ENCODE data around the gene RTL1. TPM values are rescaled to one million over a fixed set of nuclear protein-coding genes. Genes with fewer than 3 reads are reported as not detected.

RTL1 gene
- polyA plus RNA-seq, 1 of the 3 experiments (the other 2 are of a cell fraction), result 0.07 TPM

DNA sequence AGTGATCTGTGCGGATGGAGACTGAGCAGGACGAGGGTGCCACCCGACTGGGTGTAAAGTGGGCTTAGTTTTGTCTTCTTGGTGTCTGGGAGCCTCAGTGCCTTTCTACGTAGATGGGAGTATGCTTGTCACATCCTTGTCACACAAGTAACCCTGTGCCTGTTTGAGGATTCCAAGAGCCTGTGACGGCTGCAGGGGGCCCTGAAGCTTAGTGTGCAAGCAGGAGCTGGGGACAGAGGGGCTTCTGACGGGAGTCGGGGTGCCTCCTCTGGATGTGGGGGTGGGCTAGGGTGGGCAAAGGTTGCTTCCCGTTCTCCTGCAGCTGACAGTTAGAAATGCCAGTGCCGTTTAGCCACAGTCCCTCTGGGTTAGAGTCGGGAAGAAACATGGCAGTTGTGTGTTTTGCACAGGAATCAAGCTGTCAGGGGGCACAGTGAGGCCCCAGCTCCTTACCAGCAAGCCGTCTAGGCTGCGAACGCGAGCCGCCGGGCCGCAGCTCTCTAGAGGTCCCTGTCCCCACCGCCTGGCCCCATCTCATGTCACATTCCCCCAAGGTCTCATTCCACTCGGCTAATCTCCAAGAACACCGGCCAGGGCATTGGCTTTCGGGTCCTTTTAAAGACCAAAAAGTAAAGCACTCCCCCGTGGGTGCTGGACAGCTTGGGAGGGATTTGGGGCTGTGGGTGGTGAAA is 7.0 kb downstream of the RTL1 start:
- H3K27ac ChIP-seq (ENCODE audit: low read depth in 2 of 2, low read length in 1 of 2), result peak overlapping the region in 1 of 2 experiments; percentile 81; a peak in 2 of 4 replicates
- TF ChIP-seq TAF1 (IDR thresholded peaks at IDR 0.05; ENCODE audit: borderline replicate concordance, low read depth, low read length), result no peak
- no peak for TF ChIP-seq POLR2AphosphoS5 (IDR thresholded peaks at IDR 0.05; ENCODE audit: low read depth, low read length)
- TF ChIP-seq, protein P1, sequence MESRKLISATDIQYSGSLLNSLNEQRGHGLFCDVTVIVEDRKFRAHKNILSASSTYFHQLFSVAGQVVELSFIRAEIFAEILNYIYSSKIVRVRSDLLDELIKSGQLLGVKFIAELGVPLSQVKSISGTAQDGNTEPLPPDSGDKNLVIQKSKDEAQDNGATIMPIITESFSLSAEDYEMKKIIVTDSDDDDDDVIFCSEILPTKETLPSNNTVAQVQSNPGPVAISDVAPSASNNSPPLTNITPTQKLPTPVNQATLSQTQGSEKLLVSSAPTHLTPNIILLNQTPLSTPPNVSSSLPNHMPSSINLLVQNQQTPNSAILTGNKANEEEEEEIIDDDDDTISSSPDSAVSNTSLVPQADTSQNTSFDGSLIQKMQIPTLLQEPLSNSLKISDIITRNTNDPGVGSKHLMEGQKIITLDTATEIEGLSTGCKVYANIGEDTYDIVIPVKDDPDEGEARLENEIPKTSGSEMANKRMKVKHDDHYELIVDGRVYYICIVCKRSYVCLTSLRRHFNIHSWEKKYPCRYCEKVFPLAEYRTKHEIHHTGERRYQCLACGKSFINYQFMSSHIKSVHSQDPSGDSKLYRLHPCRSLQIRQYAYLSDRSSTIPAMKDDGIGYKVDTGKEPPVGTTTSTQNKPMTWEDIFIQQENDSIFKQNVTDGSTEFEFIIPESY (IDR thresholded peaks at IDR 0.05; ENCODE audit: borderline replicate concordance, low read depth), result no peak
- TF ChIP-seq, protein P2, sequence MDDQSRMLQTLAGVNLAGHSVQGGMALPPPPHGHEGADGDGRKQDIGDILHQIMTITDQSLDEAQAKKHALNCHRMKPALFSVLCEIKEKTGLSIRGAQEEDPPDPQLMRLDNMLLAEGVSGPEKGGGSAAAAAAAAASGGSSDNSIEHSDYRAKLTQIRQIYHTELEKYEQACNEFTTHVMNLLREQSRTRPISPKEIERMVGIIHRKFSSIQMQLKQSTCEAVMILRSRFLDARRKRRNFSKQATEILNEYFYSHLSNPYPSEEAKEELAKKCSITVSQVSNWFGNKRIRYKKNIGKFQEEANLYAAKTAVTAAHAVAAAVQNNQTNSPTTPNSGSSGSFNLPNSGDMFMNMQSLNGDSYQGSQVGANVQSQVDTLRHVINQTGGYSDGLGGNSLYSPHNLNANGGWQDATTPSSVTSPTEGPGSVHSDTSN (IDR thresholded peaks at IDR 0.05), result no peak
- TF ChIP-seq, protein P3, sequence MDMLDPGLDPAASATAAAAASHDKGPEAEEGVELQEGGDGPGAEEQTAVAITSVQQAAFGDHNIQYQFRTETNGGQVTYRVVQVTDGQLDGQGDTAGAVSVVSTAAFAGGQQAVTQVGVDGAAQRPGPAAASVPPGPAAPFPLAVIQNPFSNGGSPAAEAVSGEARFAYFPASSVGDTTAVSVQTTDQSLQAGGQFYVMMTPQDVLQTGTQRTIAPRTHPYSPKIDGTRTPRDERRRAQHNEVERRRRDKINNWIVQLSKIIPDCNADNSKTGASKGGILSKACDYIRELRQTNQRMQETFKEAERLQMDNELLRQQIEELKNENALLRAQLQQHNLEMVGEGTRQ (IDR thresholded peaks at IDR 0.05; ENCODE audit: borderline replicate concordance, low read depth, low read length), result no peak
- no peak for TF ChIP-seq EP300 (IDR thresholded peaks at IDR 0.05; ENCODE audit: borderline replicate concordance in 1 of 2, low read depth in 1 of 2, low read length in 1 of 2)
- TF ChIP-seq MXI1 (IDR thresholded peaks at IDR 0.05; ENCODE audit: low read depth, low read length), result no peak
- TF ChIP-seq NFIC (IDR thresholded peaks at IDR 0.05; ENCODE audit: borderline replicate concordance), result no peak
- TF ChIP-seq, protein P4, sequence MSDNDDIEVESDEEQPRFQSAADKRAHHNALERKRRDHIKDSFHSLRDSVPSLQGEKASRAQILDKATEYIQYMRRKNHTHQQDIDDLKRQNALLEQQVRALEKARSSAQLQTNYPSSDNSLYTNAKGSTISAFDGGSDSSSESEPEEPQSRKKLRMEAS (IDR thresholded peaks at IDR 0.05; ENCODE audit: low read depth), result no peak
- TF ChIP-seq RXRA (IDR thresholded peaks at IDR 0.05; ENCODE audit: borderline replicate concordance, low read depth), result no peak
- TF ChIP-seq IRF3 (IDR thresholded peaks at IDR 0.05; ENCODE audit: low read depth, low read length), result no peak
- no peak for TF ChIP-seq RAD21 (IDR thresholded peaks at IDR 0.05; ENCODE audit: low read length)
- no peak for TF ChIP-seq SMC3 (IDR thresholded peaks at IDR 0.05; ENCODE audit: low read depth, low read length)
- TF ChIP-seq, protein P5, sequence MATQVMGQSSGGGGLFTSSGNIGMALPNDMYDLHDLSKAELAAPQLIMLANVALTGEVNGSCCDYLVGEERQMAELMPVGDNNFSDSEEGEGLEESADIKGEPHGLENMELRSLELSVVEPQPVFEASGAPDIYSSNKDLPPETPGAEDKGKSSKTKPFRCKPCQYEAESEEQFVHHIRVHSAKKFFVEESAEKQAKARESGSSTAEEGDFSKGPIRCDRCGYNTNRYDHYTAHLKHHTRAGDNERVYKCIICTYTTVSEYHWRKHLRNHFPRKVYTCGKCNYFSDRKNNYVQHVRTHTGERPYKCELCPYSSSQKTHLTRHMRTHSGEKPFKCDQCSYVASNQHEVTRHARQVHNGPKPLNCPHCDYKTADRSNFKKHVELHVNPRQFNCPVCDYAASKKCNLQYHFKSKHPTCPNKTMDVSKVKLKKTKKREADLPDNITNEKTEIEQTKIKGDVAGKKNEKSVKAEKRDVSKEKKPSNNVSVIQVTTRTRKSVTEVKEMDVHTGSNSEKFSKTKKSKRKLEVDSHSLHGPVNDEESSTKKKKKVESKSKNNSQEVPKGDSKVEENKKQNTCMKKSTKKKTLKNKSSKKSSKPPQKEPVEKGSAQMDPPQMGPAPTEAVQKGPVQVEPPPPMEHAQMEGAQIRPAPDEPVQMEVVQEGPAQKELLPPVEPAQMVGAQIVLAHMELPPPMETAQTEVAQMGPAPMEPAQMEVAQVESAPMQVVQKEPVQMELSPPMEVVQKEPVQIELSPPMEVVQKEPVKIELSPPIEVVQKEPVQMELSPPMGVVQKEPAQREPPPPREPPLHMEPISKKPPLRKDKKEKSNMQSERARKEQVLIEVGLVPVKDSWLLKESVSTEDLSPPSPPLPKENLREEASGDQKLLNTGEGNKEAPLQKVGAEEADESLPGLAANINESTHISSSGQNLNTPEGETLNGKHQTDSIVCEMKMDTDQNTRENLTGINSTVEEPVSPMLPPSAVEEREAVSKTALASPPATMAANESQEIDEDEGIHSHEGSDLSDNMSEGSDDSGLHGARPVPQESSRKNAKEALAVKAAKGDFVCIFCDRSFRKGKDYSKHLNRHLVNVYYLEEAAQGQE (IDR thresholded peaks at IDR 0.05; ENCODE audit: low read depth, low read length), result no peak
- no peak for TF ChIP-seq TCF12 (IDR thresholded peaks at IDR 0.05)
- TF ChIP-seq FOXJ3 (CRISPR knock-in tag; IDR thresholded peaks at IDR 0.05), result no peak
- TF ChIP-seq, protein P6, sequence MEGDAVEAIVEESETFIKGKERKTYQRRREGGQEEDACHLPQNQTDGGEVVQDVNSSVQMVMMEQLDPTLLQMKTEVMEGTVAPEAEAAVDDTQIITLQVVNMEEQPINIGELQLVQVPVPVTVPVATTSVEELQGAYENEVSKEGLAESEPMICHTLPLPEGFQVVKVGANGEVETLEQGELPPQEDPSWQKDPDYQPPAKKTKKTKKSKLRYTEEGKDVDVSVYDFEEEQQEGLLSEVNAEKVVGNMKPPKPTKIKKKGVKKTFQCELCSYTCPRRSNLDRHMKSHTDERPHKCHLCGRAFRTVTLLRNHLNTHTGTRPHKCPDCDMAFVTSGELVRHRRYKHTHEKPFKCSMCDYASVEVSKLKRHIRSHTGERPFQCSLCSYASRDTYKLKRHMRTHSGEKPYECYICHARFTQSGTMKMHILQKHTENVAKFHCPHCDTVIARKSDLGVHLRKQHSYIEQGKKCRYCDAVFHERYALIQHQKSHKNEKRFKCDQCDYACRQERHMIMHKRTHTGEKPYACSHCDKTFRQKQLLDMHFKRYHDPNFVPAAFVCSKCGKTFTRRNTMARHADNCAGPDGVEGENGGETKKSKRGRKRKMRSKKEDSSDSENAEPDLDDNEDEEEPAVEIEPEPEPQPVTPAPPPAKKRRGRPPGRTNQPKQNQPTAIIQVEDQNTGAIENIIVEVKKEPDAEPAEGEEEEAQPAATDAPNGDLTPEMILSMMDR (IDR thresholded peaks at IDR 0.05), result no peak
- no peak for TF ChIP-seq EZH2phosphoT487 (IDR thresholded peaks at IDR 0.05; ENCODE audit: borderline replicate concordance, low read depth)
- no peak for TF ChIP-seq ELF1 (IDR thresholded peaks at IDR 0.05)
- TF ChIP-seq YY1 (IDR thresholded peaks at IDR 0.05; ENCODE audit: low read depth), result no peak
- DNase-seq, result peak; percentile 42
- ChIA-PET POLR2A (interaction anchor here (0.6 to 2.7 kb wide), 2 partner anchors 157 to 690 kb away, joined by 3 to 8 read pairs; no protein-coding TSS in a partner anchor), CTCF (interaction anchor here (0.8 to 8.9 kb wide), 5 partner anchors 168 to 732 kb away, joined by 3 to 147 read pairs (median 4); no protein-coding TSS in a partner anchor)
- H3K9ac ChIP-seq, result no peak overlapping the region
- H4K20me1 ChIP-seq (ENCODE audit: insufficient read depth), result no peaks in the 10 kb centered on the region
- no peaks in the 10 kb centered on the region for H3K36me3 ChIP-seq (replicated peaks in 1 of 2; ENCODE audit: control insufficient read depth in 1 of 2, insufficient read depth in 2 of 2, low read length in 1 of 2)
- H3K4me2 ChIP-seq, result no peak overlapping the region
- H2AFZ ChIP-seq (ENCODE audit: low read depth), result no peak overlapping the region
- H3K4me3 ChIP-seq (ENCODE audit: low read depth in 2 of 2, low read length in 1 of 2), result no peak overlapping the region; a peak in 1 of 4 replicates
- no peaks in the 10 kb centered on the region for H3K9me3 ChIP-seq
- peaks cover 0 to 83% of the 10 kb centered on the region in 2 experiments; a peak in 3 of 4 replicates for H3K4me1 ChIP-seq (ENCODE audit: control insufficient read depth in 1 of 2, insufficient read depth in 2 of 2, low read depth in 1 of 2, low read length in 1 of 2)
- H3K27me3 ChIP-seq (ENCODE audit: insufficient read depth), result no peaks in the 10 kb centered on the region
- no peaks in the 10 kb centered on the region for H3F3A ChIP-seq (replicated peaks; ENCODE audit: insufficient read depth)
- H3K79me2 ChIP-seq (ENCODE audit: insufficient read depth), result no peaks in the 10 kb centered on the region
- 58% methylated on average over 22 of the region's 22 CpGs for WGBS (ENCODE audit: low lambda C conversion rate)
- no peaks in the 10 kb centered on the region for H3K9me2 ChIP-seq
